ENCODE results near the gene KBTBD6. TPM values are rescaled to one million over a fixed set of nuclear protein-coding genes. Genes with fewer than 3 reads are reported as not detected.
A peak's percentile ranks its signal among the peaks of the same experiment; 100 is the strongest.
"Not testable (repeated sequence)": the region's sequence is repeated elsewhere in the genome, so short reads cannot be mapped to it uniquely, and the experiment has no call there.

Gene KBTBD6, protein sequence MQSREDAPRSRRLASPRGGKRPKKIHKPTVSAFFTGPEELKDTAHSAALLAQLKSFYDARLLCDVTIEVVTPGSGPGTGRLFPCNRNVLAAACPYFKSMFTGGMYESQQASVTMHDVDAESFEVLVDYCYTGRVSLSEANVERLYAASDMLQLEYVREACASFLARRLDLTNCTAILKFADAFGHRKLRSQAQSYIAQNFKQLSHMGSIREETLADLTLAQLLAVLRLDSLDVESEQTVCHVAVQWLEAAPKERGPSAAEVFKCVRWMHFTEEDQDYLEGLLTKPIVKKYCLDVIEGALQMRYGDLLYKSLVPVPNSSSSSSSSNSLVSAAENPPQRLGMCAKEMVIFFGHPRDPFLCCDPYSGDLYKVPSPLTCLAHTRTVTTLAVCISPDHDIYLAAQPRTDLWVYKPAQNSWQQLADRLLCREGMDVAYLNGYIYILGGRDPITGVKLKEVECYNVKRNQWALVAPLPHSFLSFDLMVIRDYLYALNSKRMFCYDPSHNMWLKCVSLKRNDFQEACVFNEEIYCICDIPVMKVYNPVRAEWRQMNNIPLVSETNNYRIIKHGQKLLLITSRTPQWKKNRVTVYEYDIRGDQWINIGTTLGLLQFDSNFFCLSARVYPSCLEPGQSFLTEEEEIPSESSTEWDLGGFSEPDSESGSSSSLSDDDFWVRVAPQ
- total RNA-seq, result 1 to 10 TPM; 3.7 to 7.3 (median 5.0) TPM

DNA sequence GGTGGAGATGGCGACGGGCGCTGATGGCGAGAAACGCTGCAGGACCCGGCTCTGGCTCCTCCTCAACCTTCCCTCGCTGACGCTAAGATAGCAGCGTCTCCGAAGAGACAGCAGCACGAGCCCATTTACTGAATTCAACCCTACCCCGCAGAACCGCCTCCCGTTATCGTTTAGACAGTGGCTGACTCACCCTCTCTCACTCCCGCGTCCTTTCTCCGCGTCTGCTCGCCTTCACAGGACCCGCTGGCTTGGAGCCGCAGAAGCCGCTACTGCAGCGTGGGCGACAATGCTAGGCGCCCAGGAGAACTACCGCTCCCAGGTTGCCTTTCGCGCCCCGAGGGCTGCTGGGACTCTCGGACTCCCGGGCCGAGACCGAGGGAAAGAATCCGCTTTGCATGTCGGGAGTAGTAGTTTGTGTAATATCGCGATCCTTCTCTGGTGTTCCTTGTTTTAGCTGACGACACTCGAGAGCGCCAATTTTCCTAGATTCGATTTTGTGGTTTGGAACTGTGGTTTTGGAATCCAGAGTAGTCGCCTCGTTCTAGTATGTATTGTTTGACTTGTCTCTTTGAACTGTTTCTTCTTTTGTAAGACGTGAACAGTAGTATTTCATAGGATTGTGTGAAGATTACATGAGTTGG, at the start of gene KBTBD6:
Gene KBTBD6, minus strand, starts transcription at position 291 of the 641 bp plus-strand sequence. CDS start 291 bp downstream, outside the sequence.
- peak within 1 kb of the TSS; percentile 72 for H3K27ac ChIP-seq
- H3K4me1 ChIP-seq, result peaks cover 46% of the 10 kb centered on the region
- 0% methylated on average over 36 of the region's 45 CpGs for WGBS
- H3K4me3 ChIP-seq, result peak within 1 kb of the TSS; percentile 58
- H3K36me3 ChIP-seq, result no peaks in the 10 kb centered on the region
- H3K9me3 ChIP-seq, result no peaks in the 10 kb centered on the region
- DNase-seq (ENCODE audit: low spot score in 2 of 2), result peak; percentile 96 to 97
- H3K27me3 ChIP-seq, result no peaks in the 10 kb centered on the region
- TF ChIP-seq POLR2A (IDR thresholded peaks at IDR 0.05) (peak in 1 of 2 donors; percentile 23), POLR2AphosphoS5 (IDR thresholded peaks at IDR 0.05) (peak in 2 of 3 donors; percentile 67 to 86), EP300 (IDR thresholded peaks at IDR 0.05) (no peak)

- Histone ChIP-seq H3K27me3 (no peaks in the 10 kb centered on the region), H3K4me3 (no peak overlapping the region), H3K27ac (no peak overlapping the region), H3K4me1 (no peaks in the 10 kb centered on the region), H3K9me3 (no peaks in the 10 kb centered on the region), H3K36me3 (no peaks in the 10 kb centered on the region)
- TF ChIP-seq, protein P1, sequence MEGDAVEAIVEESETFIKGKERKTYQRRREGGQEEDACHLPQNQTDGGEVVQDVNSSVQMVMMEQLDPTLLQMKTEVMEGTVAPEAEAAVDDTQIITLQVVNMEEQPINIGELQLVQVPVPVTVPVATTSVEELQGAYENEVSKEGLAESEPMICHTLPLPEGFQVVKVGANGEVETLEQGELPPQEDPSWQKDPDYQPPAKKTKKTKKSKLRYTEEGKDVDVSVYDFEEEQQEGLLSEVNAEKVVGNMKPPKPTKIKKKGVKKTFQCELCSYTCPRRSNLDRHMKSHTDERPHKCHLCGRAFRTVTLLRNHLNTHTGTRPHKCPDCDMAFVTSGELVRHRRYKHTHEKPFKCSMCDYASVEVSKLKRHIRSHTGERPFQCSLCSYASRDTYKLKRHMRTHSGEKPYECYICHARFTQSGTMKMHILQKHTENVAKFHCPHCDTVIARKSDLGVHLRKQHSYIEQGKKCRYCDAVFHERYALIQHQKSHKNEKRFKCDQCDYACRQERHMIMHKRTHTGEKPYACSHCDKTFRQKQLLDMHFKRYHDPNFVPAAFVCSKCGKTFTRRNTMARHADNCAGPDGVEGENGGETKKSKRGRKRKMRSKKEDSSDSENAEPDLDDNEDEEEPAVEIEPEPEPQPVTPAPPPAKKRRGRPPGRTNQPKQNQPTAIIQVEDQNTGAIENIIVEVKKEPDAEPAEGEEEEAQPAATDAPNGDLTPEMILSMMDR (IDR thresholded peaks at IDR 0.05), result no peak
- TF ChIP-seq POLR2A (IDR thresholded peaks at IDR 0.05), result no peak
- TF ChIP-seq EP300 (IDR thresholded peaks at IDR 0.05), result no peak
- no peak for DNase-seq (ENCODE audit: low spot score in 2 of 2)
Measured at GRCh38 chr13:41182231-41182630, 49.6 kb upstream of the KBTBD6 start.

GRCh38 chr13:41179593-41180250, 47.1 kb upstream of the KBTBD6 start:
- no peak for DNase-seq (ENCODE audit: low spot score in 2 of 2)
- TF ChIP-seq POLR2AphosphoS5 (IDR thresholded peaks at IDR 0.05) (no peak), EP300 (IDR thresholded peaks at IDR 0.05) (no peak), POLR2A (IDR thresholded peaks at IDR 0.05) (no peak)
- TF ChIP-seq, protein P1 (IDR thresholded peaks at IDR 0.05), result no peak
- H3K4me3 ChIP-seq, result no peak overlapping the region
- no peaks in the 10 kb centered on the region for H3K27me3 ChIP-seq
- H3K36me3 ChIP-seq, result no peaks in the 10 kb centered on the region
- H3K9me3 ChIP-seq, result no peaks in the 10 kb centered on the region
- H3K4me1 ChIP-seq, result no peaks in the 10 kb centered on the region
- WGBS, result 79% methylated on average over 4 of the region's 4 CpGs
- no peak overlapping the region for H3K27ac ChIP-seq

DNA sequence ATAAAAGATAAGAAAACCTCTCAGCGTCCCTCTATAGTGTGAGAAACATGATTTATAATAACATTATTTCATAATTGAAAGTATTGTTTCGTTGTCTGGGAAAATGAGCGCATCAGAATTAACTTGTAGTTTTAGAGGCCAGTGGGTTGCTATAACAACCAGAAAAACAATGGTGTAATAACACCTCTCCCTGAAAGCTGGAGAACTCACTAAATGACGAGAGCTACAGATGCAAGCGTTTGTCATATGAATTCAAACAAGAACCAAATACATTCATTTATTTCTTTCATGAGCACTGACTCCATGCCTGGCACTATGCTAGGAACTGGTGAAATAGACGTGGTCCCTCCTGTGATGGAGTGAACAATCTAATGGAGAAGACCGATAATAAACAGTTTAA, 45.4 kb upstream of the KBTBD6 start:
- H3K4me1 ChIP-seq, result no peaks in the 10 kb centered on the region
- H3K36me3 ChIP-seq, result no peaks in the 10 kb centered on the region
- no peak overlapping the region for H3K4me3 ChIP-seq
- TF ChIP-seq EP300 (IDR thresholded peaks at IDR 0.05) (no peak), POLR2AphosphoS5 (IDR thresholded peaks at IDR 0.05) (no peak), POLR2A (IDR thresholded peaks at IDR 0.05) (no peak)
- TF ChIP-seq, protein P1 (IDR thresholded peaks at IDR 0.05), result no peak
- no peak for DNase-seq (ENCODE audit: low spot score in 2 of 2)
- no peak overlapping the region for H3K27ac ChIP-seq
- H3K9me3 ChIP-seq, result no peaks in the 10 kb centered on the region
- H3K27me3 ChIP-seq, result no peaks in the 10 kb centered on the region
- WGBS, result 86% methylated on average over 7 of the region's 7 CpGs

DNA sequence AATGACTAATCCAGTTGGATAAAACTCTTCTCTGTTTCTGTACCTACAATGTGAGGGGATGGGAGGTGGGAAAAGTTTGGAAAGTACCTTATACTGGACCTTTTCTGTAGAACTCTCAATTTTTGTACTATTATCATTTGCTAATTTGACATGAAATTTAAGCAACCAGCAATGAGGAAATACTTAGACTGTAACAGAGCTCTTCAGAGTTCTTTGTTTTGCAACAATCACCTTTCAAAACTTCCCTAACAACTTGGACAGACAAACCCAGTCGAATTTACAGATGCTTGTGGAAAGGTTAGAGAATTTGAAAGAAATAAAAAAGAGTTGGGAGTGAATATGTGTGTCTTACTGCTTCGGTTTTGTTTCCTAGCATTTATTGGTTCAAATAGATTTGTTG, 45.0 kb upstream of the KBTBD6 start:
- no peak overlapping the region for H3K27ac ChIP-seq
- H3K27me3 ChIP-seq, result no peaks in the 10 kb centered on the region
- no peaks in the 10 kb centered on the region for H3K9me3 ChIP-seq
- H3K4me1 ChIP-seq, result no peaks in the 10 kb centered on the region
- H3K36me3 ChIP-seq, result no peaks in the 10 kb centered on the region
- TF ChIP-seq, protein P1 (IDR thresholded peaks at IDR 0.05), result no peak
- TF ChIP-seq EP300 (IDR thresholded peaks at IDR 0.05), result no peak
- no peak for TF ChIP-seq POLR2A (IDR thresholded peaks at IDR 0.05)
- no peak for TF ChIP-seq POLR2AphosphoS5 (IDR thresholded peaks at IDR 0.05)
- DNase-seq (ENCODE audit: low spot score in 2 of 2), result no peak
- no peak overlapping the region for H3K4me3 ChIP-seq
- WGBS, result 45% methylated on average over 2 of the region's 2 CpGs

DNA sequence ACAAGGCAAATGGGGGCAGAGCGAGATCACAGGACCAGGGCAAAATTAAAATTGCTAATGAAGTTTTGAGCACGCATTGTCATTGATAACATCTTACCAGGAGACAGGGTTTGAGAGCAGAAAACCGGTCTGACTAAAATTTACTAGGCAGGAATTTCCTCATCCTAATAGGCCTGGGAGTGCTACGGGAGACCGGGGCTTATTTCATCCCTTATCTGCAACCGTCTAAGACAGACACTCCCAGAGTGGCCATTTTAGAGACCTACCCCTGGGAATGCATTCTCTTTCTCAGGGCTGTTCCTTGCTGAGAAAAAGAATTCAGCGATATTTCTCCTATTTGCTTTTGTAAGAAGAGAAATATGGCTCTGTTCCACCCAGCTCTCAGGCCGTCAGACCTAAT, 43.0 kb upstream of the KBTBD6 start:
- H3K27me3 ChIP-seq; H3K27ac ChIP-seq; H3K4me1 ChIP-seq; H3K36me3 ChIP-seq; DNase-seq (ENCODE audit: low spot score in 2 of 2); H3K9me3 ChIP-seq; H3K4me3 ChIP-seq: not testable (repeated sequence)
- 95% methylated on average over 8 of the region's 8 CpGs for WGBS
